GM18520 (cell line): ENCODE data around the gene CGB3.

Experiments used
- ATAC-seq: cut with Tn5 transposase; IDR thresholded peaks from one replicate; pipeline ENCODE4 v1.9.1; 2021; ENCODE audit not compliant: unreplicated experiment

The CGB3 gene

DNA sequence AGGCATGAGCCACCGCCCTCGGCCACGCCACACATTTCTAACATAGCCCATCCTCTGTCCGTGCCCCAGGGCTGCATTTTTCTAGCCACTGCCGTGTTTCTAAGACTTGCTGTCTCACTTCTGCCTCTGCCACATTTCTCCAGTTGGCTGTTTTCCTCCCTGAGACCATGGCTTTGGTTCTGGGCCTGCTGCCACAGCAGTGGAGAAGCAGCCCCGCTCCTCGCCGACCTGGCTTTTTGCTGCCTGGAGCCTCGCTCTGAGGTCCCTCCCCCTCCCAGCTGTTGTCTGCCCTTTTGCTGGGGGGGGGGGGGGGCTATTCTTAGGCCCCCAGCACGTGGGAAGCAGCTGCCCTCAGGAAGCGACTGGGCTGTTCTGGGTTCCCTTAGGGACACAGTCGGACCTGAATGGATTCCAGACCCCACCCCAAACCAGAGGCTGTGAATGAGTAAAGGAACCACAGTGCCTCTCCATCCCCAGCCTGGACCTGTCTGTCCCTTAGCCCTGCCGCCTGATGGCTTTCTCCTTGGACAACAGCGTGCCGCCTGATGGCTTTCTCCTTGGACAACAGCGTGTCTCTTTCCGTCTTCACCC lies 34.3 kb downstream of the CGB3 start:
- no peak for ATAC-seq

DNA sequence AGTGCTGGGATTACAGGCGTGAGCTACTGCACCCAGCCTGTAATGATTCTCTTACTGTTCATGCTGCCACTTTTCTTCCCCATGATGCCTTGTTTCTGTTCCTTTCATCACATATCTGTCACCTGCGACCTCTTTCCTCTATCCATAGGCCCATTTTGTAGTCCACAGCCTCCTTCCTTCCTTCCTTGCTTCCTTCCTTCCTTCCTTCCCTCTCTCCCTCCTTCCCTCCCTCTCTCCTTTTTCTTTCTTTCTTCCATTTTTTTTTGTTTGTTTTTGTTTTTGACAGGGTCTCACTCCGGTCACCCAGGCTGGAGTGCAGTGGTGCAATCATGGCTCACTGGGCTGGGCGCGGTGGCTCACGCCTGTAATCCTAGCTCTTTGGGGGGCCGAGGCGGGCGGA lies 35.3 kb downstream of the CGB3 start:
- no peak for ATAC-seq

DNA sequence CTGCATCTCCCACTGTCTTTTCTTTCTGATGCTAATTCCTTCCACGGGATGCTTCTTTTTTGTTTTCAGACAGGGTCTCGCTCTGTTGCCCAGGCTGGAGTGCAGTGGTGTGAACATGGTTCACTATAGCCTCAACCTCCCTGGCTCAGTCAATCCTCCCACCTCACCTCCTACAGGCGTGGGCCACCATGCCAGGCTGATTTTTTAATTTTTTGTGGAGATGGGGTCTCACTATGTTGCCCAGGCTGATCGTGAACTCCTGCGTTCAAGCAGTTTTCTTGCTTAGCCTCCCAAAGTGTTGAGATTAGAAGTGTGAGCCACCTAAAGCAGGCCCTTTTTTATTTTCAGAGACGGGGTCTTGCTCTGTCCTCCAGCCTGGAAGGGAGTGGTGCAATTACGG lies 35.8 kb downstream of the CGB3 start:
- ATAC-seq, result no peak

DNA sequence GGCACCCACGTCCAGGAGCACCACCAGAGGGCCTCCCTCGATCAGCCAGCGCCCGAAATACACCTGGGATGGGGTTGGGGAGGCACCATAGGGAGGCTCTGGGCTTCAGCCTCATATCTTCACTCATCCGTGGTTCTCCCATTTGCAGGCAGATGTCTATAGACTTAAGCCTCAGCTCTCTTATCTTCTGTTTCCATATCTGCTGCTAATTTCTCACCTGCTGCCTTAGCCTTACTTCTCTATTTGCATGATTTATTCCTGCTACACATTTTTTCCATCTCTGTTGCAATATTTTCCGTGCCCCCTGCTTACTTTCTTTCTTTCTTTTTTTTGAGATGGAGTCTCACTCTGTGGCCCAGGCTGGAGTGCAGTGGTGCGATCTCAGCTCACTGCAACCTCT lies 36.8 kb downstream of the CGB3 start:
- no peak for ATAC-seq

DNA sequence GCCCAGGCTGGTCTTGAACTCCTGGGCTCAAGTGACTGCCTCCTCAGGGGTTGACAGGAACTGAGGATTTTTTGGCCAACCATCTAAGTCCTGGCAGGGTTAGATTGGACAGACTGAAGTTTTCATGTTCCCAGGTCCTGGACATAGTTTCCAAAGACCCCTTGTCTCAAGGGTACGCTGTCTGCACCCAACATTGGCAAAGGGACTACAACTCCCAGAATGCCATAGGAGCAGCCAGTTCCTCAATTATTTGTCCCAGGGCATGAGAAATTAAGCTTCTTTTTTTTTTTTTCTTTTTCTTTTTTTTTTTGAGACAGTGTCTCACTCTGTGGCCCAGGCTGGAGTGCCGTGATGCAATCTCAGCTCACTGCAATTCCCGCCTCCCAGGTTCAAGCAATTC lies 37.9 kb downstream of the CGB3 start:
- ATAC-seq, result no peak

DNA sequence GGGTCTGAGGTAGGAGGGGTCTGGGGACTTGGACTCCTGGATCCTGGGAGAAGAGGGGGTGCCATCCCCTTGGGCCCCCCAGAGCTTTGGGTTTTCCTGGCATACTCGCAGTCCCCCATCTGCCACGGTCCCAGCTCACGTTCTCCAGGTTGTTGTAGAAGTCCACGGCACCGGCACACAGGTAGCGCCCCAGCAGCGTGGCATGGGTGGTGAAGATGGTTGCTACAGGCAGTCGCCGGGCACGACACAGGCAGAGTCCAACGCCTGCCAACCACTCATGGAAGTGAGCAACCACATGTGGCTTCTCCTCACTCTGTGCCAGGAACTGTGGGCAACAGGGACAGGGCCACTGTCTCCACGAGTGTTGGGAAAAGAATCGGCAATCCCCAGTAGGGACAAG lies 38.4 kb downstream of the CGB3 start:
- ATAC-seq, result no peak

DNA sequence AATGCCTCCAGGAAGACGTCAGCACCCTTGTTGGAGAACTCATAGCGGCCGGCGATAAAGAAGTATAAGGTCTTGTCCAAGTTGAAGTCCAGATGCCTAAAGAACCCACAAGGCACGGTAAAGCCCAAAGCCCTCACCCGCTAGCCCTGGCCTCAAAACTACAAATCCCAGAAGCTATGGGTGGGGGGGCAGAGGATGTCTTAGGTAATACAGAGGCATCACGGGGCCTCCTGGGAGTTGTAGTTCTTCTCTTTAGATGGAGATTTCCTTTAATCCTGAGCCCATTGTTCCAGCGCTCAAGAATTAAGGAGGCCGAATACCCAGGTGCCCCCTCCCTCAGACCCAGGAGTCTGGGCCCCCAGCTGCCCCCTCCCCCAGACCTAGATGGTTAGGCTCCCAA lies 41.9 kb downstream of the CGB3 start:
- ATAC-seq, result no peak

DNA sequence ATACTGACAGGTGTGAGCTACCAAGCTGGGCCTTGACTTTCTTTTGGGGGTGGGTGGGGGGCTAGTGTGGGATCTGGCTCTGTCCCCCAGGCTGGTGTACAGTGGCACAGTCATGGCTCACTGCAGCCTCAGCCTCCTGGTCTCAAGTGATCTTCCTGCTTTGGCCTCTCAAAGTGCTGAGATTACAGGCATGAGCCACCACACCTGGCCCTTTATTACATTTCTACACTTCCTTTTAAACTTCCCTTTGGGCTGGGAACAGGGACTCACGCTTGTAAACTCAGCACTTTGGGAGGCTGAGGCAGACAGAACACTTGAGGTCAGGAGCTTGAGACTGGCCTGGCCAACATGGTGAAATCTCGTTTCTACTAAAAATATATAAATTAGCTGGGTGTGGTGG lies 47.1 kb downstream of the CGB3 start:
- ATAC-seq, result no peak

DNA sequence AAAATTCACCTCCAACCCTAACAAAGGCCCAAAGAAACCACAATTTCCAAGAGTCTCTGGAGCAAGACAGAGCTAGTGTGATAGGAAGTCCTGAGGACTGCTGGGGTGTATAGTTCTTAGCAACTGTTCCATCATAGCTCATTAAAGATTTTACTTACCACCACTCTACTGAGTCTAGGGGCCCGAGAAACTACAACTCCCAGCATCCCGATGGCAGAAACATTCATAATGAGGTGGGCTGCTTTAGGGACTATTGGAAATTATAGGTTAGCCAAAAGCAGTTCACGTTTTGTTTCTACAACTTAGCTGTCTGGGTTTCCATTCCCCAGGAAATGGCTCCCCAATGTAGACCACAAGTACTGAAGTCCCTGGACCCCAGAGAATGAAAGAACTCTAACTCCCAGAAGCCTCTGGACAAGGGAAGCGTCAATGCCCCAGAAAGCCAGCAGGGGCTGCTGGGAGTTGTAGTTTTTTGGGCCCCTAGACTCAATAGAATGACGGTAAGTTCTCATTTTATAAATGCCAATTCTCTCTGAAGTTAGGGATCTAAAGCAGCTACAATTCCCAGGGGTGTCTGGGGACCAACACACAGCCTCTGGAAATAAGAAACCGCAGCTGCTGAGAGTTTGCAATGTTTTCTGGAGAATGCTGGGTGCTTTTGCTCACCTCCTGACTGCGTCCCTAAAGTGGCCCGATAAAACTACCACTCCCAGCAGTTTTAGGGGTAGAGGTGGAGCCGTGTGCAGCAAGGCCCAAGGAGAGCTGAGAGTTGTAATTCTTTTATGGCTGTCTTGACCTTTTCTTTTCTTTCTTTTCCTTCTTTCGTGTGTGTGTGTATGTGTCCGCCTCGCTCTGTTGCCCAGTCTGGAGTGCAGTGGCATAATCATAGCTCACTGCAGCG lies 47.9 kb downstream of the CGB3 start:
- ATAC-seq, result no peak
